GM18517 (cell line): ENCODE results near the gene LCN10.
"Not testable (repeated sequence)": the region's sequence is repeated elsewhere in the genome, so short reads cannot be mapped to it uniquely, and the experiment has no call there.

ENCODE experiments used
- ATAC-seq: cut with Tn5 transposase; IDR thresholded peaks from one replicate; pipeline ENCODE4 v1.9.1; 2021; ENCODE audit warnings: mild to moderate bottlenecking, moderate library complexity; ENCODE audit not compliant: unreplicated experiment

The LCN10 gene

GRCh38 chr9:136755302-136756133, 12.8 kb upstream of the LCN10 start:
- not testable (repeated sequence) for ATAC-seq

- ATAC-seq = no peak
These were observed 12.0 kb upstream of the LCN10 start for GRCh38 chr9:136754626-136755301.

GRCh38 chr9:136754059-136754572, 11.4 kb upstream of the LCN10 start:
- no peak for ATAC-seq

- no peak for ATAC-seq
These were observed 10.8 kb upstream of the LCN10 start for GRCh38 chr9:136753371-136754058.

GRCh38 chr9:136751814-136752213, 9.1 kb upstream of the LCN10 start:
- ATAC-seq = no peak

- no peak for ATAC-seq
These were observed 8.5 kb upstream of the LCN10 start for GRCh38 chr9:136751244-136751643.

GRCh38 chr9:136750526-136750925, 7.8 kb upstream of the LCN10 start:
- ATAC-seq = no peak

- no peak for ATAC-seq
These were observed 6.2 kb upstream of the LCN10 start for GRCh38 chr9:136748666-136749611.

GRCh38 chr9:136748201-136748600, 5.5 kb upstream of the LCN10 start, which contains the start of gene LCN6:
TSS of gene LCN6 (minus strand) at chr9:136748525. CDS start at chr9:136748483, 42 bp downstream.
- ATAC-seq = no peak

- no peak for ATAC-seq
These were observed 4.7 kb upstream of the LCN10 start for GRCh38 chr9:136747161-136748060.

GRCh38 chr9:136746621-136747020, 3.9 kb upstream of the LCN10 start:
- no peak for ATAC-seq

GRCh38 chr9:136746155-136746490, 3.4 kb upstream of the LCN10 start:
- no peak for ATAC-seq

- no peak for ATAC-seq
These were observed 2.8 kb upstream of the LCN10 start for GRCh38 chr9:136745389-136746154.

- no peak for ATAC-seq
These were observed 2.0 kb upstream of the LCN10 start for GRCh38 chr9:136744773-136745172.

GRCh38 chr9:136743639-136744211, 985 bp upstream of the LCN10 start:
- no peak for ATAC-seq

GRCh38 chr9:136741883-136742571, 713 bp downstream of the LCN10 start:
- no peak for ATAC-seq

- no peak for ATAC-seq
These were observed 1.5 kb downstream of the LCN10 start for GRCh38 chr9:136740971-136741882.
